Panc1 (cell line): ENCODE data around the gene SAP30. TPM values are rescaled to one million over a fixed set of nuclear protein-coding genes. Genes with fewer than 3 reads are reported as not detected.

Source experiments
- ATAC-seq: fragments of 200-7000 bp; cut with Tn5 transposase; 2 replicates; pipeline ENCODE4 v1.9.1; 2020; ENCODE audit warnings: mild to moderate bottlenecking, moderate library complexity
- BruUV-seq: library from RNA; stranded (reverse); fragments of 400-500 nt; replicated peaks from 2 replicates; lab custom pipeline; 2021; lab: Mats Ljungman, UMichigan
- CTCF ChIA-PET: fragments of 300-600 bp; sonication (Branson Sonifier 250); formaldehyde crosslinking; loops from one replicate; lab custom pipeline; 2022; ENCODE audit warnings: antibody characterized with exemption; lab: Charles Lee
- POLR2A ChIA-PET: fragments of 300-600 bp; sonication (Branson Sonifier 250); formaldehyde crosslinking; loops from one replicate; lab custom pipeline; 2022; ENCODE audit warnings: antibody characterized with exemption; lab: Charles Lee
- DNase-seq: peaks from one replicate; pipeline ENCODE4 v3.0.0-alpha.2; 2010; ENCODE audit warnings: low read depth, low spot score
- H3K27ac ChIP-seq: 2 replicates; pipeline ENCODE4 v1.5.1; 2011; ENCODE audit warnings: mild to moderate bottlenecking, low read length, inconsistent platforms
- H3K27me3 ChIP-seq: fragments of 200-500 bp; sonication (Bioruptor generic); 2 replicates; pipeline ENCODE4 v1.6.0; 2014; ENCODE audit warnings: low read length, inconsistent platforms; ENCODE audit not compliant: control insufficient read depth, insufficient read depth
- H3K36me3 ChIP-seq: fragments of 200-500 bp; sonication (Bioruptor generic); 2 replicates; pipeline ENCODE4 v1.5.1; 2014; ENCODE audit warnings: inconsistent platforms, mild to moderate bottlenecking, low read length, moderate library complexity; ENCODE audit not compliant: control insufficient read depth, insufficient read depth
- H3K4me1 ChIP-seq: 2 replicates; pipeline ENCODE4 v1.5.1; 2011; ENCODE audit warnings: inconsistent platforms, mild to moderate bottlenecking, low read length, moderate library complexity; ENCODE audit not compliant: control insufficient read depth, insufficient read depth
- H3K4me3 ChIP-seq, 2 experiments: 2 replicates each; pipeline ENCODE4 v1.5.1; 2011 to 2012; ENCODE audit warnings: low read depth in 2 of 2, low read length in 2 of 2, mild to moderate bottlenecking in 2 of 2, inconsistent platforms in 1 of 2, moderate library complexity in 1 of 2
- H3K9me3 ChIP-seq: fragments of 200-500 bp; sonication (Bioruptor generic); 2 replicates; pipeline ENCODE4 v1.5.1; 2014; ENCODE audit warnings: low read depth, mild to moderate bottlenecking, inconsistent platforms, low read length, moderate library complexity; ENCODE audit not compliant: control insufficient read depth, insufficient read depth
- POLR2AphosphoS5 ChIP-seq: IDR thresholded peaks from 2 replicates; pipeline ENCODE4 v1.6.1; 2012; ENCODE audit warnings: mild to moderate bottlenecking, low read depth, low read length, moderate library complexity
- SIN3A ChIP-seq: IDR thresholded peaks from 2 replicates; pipeline ENCODE4 v1.6.1; 2012; ENCODE audit warnings: low read depth, mild to moderate bottlenecking, low read length, moderate library complexity, borderline replicate concordance; ENCODE audit not compliant: insufficient read depth
- TCF7L2 ChIP-seq: IDR thresholded peaks from 2 replicates; pipeline ENCODE4 v1.6.1; 2011; ENCODE audit warnings: mild to moderate bottlenecking, low read depth, low read length, inconsistent platforms
- in situ Hi-C: cut with HindIII; loops from 2 replicates; pipeline ENCODE4 v1.10.0; 2016; ENCODE audit warnings: low sequenced_read_pairs, low pct_unique_long_range_greater_than_20kb
- intact Hi-C: fragments of 100-400 bp; cut with micrococcal nuclease; formaldehyde crosslinking; loops from one replicate; pipeline ENCODE4 v1.10.0; 2022; ENCODE audit not compliant: unreplicated experiment
- total RNA-seq: library from RNA; stranded (reverse); gene quantifications from one replicate; pipeline ENCODE4 v1.2.1, GENCODE V29; 2021; ENCODE audit not compliant: unreplicated experiment
- TF ChIP-seq, protein P1 (sequence below), 2 experiments: IDR thresholded peaks; 2 replicates each; pipeline ENCODE4 v1.6.1; 2011 to 2012; ENCODE audit warnings: low read depth in 2 of 2, control low read depth in 1 of 2, low read length in 1 of 2, mild to moderate bottlenecking in 1 of 2, moderate library complexity in 1 of 2; ENCODE audit not compliant: insufficient read depth in 1 of 2
- TF ChIP-seq, protein P2 (sequence below): fragments of 450-650 bp; IDR thresholded peaks from 2 replicates; pipeline ENCODE4 v1.5.1; 2017; ENCODE audit warnings: mild to moderate bottlenecking

The SAP30 gene
- total RNA-seq, 1 experiment from 2014 or later, result 23.4 TPM

DNA sequence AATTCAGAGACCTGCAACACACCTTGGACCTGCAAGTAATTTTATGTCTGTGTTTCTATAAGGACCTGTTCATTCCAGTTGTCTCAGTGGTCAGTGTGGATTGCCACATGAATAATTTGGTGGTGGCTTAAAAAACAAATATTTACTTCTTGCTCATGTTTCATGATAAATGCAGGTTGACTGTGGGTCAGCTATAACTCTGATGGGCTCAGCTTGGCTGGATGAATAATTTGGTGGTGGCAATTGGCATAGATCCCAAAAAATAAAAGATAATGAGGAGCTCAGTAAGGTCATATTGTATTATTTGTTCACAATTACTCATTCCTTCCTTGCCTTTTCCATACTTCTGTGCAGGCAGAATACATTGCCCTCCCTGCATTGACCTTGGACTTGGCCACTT lies 47.1 kb downstream of the SAP30 start:
- H3K36me3 ChIP-seq, result no peaks in the 10 kb centered on the region
- no TSS peak for BruUV-seq
- TF ChIP-seq SIN3A (no peak), TCF7L2 (no peak), POLR2AphosphoS5 (no peak)
- TF ChIP-seq, protein P1, sequence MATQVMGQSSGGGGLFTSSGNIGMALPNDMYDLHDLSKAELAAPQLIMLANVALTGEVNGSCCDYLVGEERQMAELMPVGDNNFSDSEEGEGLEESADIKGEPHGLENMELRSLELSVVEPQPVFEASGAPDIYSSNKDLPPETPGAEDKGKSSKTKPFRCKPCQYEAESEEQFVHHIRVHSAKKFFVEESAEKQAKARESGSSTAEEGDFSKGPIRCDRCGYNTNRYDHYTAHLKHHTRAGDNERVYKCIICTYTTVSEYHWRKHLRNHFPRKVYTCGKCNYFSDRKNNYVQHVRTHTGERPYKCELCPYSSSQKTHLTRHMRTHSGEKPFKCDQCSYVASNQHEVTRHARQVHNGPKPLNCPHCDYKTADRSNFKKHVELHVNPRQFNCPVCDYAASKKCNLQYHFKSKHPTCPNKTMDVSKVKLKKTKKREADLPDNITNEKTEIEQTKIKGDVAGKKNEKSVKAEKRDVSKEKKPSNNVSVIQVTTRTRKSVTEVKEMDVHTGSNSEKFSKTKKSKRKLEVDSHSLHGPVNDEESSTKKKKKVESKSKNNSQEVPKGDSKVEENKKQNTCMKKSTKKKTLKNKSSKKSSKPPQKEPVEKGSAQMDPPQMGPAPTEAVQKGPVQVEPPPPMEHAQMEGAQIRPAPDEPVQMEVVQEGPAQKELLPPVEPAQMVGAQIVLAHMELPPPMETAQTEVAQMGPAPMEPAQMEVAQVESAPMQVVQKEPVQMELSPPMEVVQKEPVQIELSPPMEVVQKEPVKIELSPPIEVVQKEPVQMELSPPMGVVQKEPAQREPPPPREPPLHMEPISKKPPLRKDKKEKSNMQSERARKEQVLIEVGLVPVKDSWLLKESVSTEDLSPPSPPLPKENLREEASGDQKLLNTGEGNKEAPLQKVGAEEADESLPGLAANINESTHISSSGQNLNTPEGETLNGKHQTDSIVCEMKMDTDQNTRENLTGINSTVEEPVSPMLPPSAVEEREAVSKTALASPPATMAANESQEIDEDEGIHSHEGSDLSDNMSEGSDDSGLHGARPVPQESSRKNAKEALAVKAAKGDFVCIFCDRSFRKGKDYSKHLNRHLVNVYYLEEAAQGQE (IDR thresholded peaks at IDR 0.05; ENCODE audit: insufficient read depth in 1 of 2, low read depth in 2 of 2, low read length in 1 of 2), result no peak
- TF ChIP-seq, protein P2, sequence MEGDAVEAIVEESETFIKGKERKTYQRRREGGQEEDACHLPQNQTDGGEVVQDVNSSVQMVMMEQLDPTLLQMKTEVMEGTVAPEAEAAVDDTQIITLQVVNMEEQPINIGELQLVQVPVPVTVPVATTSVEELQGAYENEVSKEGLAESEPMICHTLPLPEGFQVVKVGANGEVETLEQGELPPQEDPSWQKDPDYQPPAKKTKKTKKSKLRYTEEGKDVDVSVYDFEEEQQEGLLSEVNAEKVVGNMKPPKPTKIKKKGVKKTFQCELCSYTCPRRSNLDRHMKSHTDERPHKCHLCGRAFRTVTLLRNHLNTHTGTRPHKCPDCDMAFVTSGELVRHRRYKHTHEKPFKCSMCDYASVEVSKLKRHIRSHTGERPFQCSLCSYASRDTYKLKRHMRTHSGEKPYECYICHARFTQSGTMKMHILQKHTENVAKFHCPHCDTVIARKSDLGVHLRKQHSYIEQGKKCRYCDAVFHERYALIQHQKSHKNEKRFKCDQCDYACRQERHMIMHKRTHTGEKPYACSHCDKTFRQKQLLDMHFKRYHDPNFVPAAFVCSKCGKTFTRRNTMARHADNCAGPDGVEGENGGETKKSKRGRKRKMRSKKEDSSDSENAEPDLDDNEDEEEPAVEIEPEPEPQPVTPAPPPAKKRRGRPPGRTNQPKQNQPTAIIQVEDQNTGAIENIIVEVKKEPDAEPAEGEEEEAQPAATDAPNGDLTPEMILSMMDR, result no peak
- no peak overlapping the region for H3K4me3 ChIP-seq
- no peaks in the 10 kb centered on the region for H3K4me1 ChIP-seq
- ChIA-PET POLR2A (no interaction called here), CTCF (no interaction called here)
- in situ Hi-C loops, result no loop called here
- ATAC-seq (no peak), DNase-seq (no peak)
- no peak overlapping the region for H3K27ac ChIP-seq
- no peaks in the 10 kb centered on the region for H3K27me3 ChIP-seq
- no peaks in the 10 kb centered on the region for H3K9me3 ChIP-seq
- intact Hi-C loops, result loop anchor here (2.0 to 5.0 kb wide), 3 partner anchors 46 to 405 kb away; partner anchors contain the start of gene SAP30

DNA sequence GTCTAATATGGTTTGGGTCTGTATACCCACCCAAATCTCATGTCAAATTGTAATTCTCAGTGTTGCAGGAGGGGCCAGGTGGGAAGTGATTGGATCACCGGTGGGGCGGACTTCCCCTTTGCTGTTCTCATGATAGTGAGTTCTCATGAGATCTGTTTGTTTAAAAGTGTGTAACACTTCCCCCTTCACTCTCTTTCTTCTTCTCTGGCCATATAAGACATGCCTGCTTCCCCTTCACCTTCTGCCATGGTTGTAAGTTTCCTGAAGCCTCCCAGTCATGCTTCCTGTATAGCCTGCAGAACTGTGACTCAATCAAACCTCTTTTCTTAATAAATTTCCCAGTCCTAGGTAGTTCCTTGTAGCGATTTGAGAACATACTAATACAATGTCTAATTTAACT lies 47.9 kb downstream of the SAP30 start:
- H3K4me3 ChIP-seq, result no peak overlapping the region
- DNase-seq, result no peak
- TF ChIP-seq, protein P1 (IDR thresholded peaks at IDR 0.05; ENCODE audit: insufficient read depth in 1 of 2, low read depth in 2 of 2, low read length in 1 of 2), result no peak
- TF ChIP-seq SIN3A (no peak), POLR2AphosphoS5 (no peak), TCF7L2 (no peak)
- TF ChIP-seq, protein P2, result no peak
- no peak for ATAC-seq
- no peaks in the 10 kb centered on the region for H3K36me3 ChIP-seq
- BruUV-seq, result no TSS peak
- no peaks in the 10 kb centered on the region for H3K4me1 ChIP-seq
- no peaks in the 10 kb centered on the region for H3K27me3 ChIP-seq
- POLR2A ChIA-PET, result no interaction called here
- intact Hi-C loops (loop anchor here (5.0 kb wide), 2 partner anchors 46 to 91 kb away; partner anchors contain the start of gene SAP30), in situ Hi-C loops (no loop called here)
- CTCF ChIA-PET, result no interaction called here
- H3K9me3 ChIP-seq, result no peaks in the 10 kb centered on the region
- H3K27ac ChIP-seq, result no peak overlapping the region
